ENCODE data around the gene MTHFD2.
"Not testable (repeated sequence)": the region's sequence is repeated elsewhere in the genome, so short reads cannot be mapped to it uniquely, and the experiment has no call there.

MTHFD2 gene

GRCh38 chr2:74206180-74206688 is 7.8 kb downstream of the MTHFD2 start:
- H3K9me3 ChIP-seq (ENCODE audit: control insufficient read depth, insufficient read depth, low read depth, low read length), result no peaks in the 10 kb centered on the region
- 0 out of 2 replicates have a peak, but pooled peaks have one; percentile 31 for TF ChIP-seq TRIM28 (IDR thresholded peaks at IDR 0.05; ENCODE audit: borderline replicate concordance, low read length)
- TF ChIP-seq ZNF791 (tag by site-specific recombination; IDR thresholded peaks at IDR 0.05), result no peak
- TF ChIP-seq SCRT2 (tag by site-specific recombination; IDR thresholded peaks at IDR 0.05), result peak; percentile 71
- TF ChIP-seq SP7 (tag by site-specific recombination; IDR thresholded peaks at IDR 0.05), result 0 out of 2 replicates have a peak, but pooled peaks have one; percentile 12
- TF ChIP-seq ZNF184 (tag by site-specific recombination; IDR thresholded peaks at IDR 0.05), result no peak
- TF ChIP-seq ZNF629 (tag by site-specific recombination; IDR thresholded peaks at IDR 0.05), result peak; percentile 94
- no peak for TF ChIP-seq SETDB1 (IDR thresholded peaks at IDR 0.05; ENCODE audit: insufficient read length, low read length)
- peak; percentile 85 for TF ChIP-seq ZBTB21 (tag by site-specific recombination; IDR thresholded peaks at IDR 0.05)
- no peak for TF ChIP-seq ZNF16 (tag by site-specific recombination; IDR thresholded peaks at IDR 0.05; ENCODE audit: low read depth)
- TF ChIP-seq ZBTB48 (tag by site-specific recombination; IDR thresholded peaks at IDR 0.05), result no peak
- TF ChIP-seq REPIN1 (tag by site-specific recombination; IDR thresholded peaks at IDR 0.05; ENCODE audit: low read depth), result no peak
- TF ChIP-seq ZIC2 (tag by site-specific recombination; IDR thresholded peaks at IDR 0.05), result peak; percentile 40
- no peak for TF ChIP-seq BCL11A (tag by site-specific recombination; IDR thresholded peaks at IDR 0.05; ENCODE audit: low read depth)
- H3K27ac ChIP-seq (ENCODE audit: extremely low read depth, low read depth, low read length), result no peak overlapping the region
- H3K4me1 ChIP-seq (ENCODE audit: control insufficient read depth, insufficient read depth, low read length), result peaks cover 16% of the 10 kb centered on the region
- ChIA-PET POLR2A (no interaction called here), CTCF (interaction anchor here (0.6 to 0.7 kb wide), 2 partner anchors 39 to 297 kb away, joined by 3 to 4 read pairs; no protein-coding TSS in a partner anchor)
- peaks cover 40 to 42% of the 10 kb centered on the region in 2 experiments for H3K36me3 ChIP-seq (ENCODE audit: control insufficient read depth in 2 of 2, insufficient read depth in 1 of 2, low read length in 2 of 2)
- H3K4me3 ChIP-seq (ENCODE audit: low read depth, low read length), result no peak overlapping the region

- ChIA-PET POLR2A (interaction anchor here (0.6 kb wide), 1 partner anchor 9 kb away, joined by 18 read pairs; no protein-coding TSS in a partner anchor), CTCF (no interaction called here)
- H3K27ac ChIP-seq (ENCODE audit: extremely low read depth, low read depth, low read length), result no peak overlapping the region
- TF ChIP-seq ZNF530 (tag by site-specific recombination; IDR thresholded peaks at IDR 0.05; ENCODE audit: low read depth), result no peak
- peak; percentile 52; the same call in 1 of the 2 replicates for TF ChIP-seq ZNF362 (tag by site-specific recombination; IDR thresholded peaks at IDR 0.05)
- TF ChIP-seq ZNF843 (tag by site-specific recombination; IDR thresholded peaks at IDR 0.05), result no peak
- H3K4me3 ChIP-seq (ENCODE audit: low read depth, low read length), result no peak overlapping the region
- H3K36me3 ChIP-seq (ENCODE audit: control insufficient read depth in 2 of 2, insufficient read depth in 1 of 2, low read length in 2 of 2), result peaks cover 62 to 90% of the 10 kb centered on the region in 2 experiments
- H3K9me3 ChIP-seq (ENCODE audit: control insufficient read depth, insufficient read depth, low read depth, low read length), result no peaks in the 10 kb centered on the region
- no peaks in the 10 kb centered on the region for H3K4me1 ChIP-seq (ENCODE audit: control insufficient read depth, insufficient read depth, low read length)
Observed at GRCh38 chr2:74212702-74213410, 14.4 kb downstream of the MTHFD2 start.

GRCh38 chr2:74215771-74216170 is 17.4 kb downstream of the MTHFD2 start:
- peaks cover 39 to 79% of the 10 kb centered on the region in 2 experiments for H3K36me3 ChIP-seq (ENCODE audit: control insufficient read depth in 2 of 2, insufficient read depth in 1 of 2, low read length in 2 of 2)
- H3K9me3 ChIP-seq (ENCODE audit: control insufficient read depth, insufficient read depth, low read depth, low read length); H3K27ac ChIP-seq (ENCODE audit: extremely low read depth, low read depth, low read length); H3K4me3 ChIP-seq (ENCODE audit: low read depth, low read length); H3K4me1 ChIP-seq (ENCODE audit: control insufficient read depth, insufficient read depth, low read length): not testable (repeated sequence)
- CTCF ChIA-PET, result interaction anchor here (1.0 to 1.9 kb wide), 2 partner anchors 34 to 119 kb away, joined by 3 to 9 read pairs; no protein-coding TSS in a partner anchor
- POLR2A ChIA-PET, result interaction anchor here (0.8 to 1.6 kb wide), 3 partner anchors 11 to 95 kb away, joined by 3 read pairs; no protein-coding TSS in a partner anchor

- ChIA-PET CTCF (interaction anchor here (1.2 to 1.9 kb wide), 2 partner anchors 33 to 182 kb away, joined by 4 to 9 read pairs; no protein-coding TSS in a partner anchor), POLR2A (interaction anchor here (1.2 to 1.6 kb wide), 2 partner anchors 11 to 96 kb away, joined by 3 read pairs; no protein-coding TSS in a partner anchor)
- Histone ChIP-seq H3K27ac (ENCODE audit: extremely low read depth, low read depth, low read length) (no peak overlapping the region), H3K4me1 (ENCODE audit: control insufficient read depth, insufficient read depth, low read length) (no peaks in the 10 kb centered on the region), H3K36me3 (ENCODE audit: control insufficient read depth in 2 of 2, insufficient read depth in 1 of 2, low read length in 2 of 2) (peaks cover 32 to 71% of the 10 kb centered on the region in 2 experiments), H3K4me3 (ENCODE audit: low read depth, low read length) (no peak overlapping the region), H3K9me3 (ENCODE audit: control insufficient read depth, insufficient read depth, low read depth, low read length) (no peaks in the 10 kb centered on the region)
- TF ChIP-seq ZNF121 (tag by site-specific recombination; IDR thresholded peaks at IDR 0.05) (0 out of 2 replicates have a peak, but pooled peaks have one; percentile 38), KLF9 (tag by site-specific recombination; IDR thresholded peaks at IDR 0.05; ENCODE audit: low read depth) (no peak)
Observed at GRCh38 chr2:74216642-74217041, 18.2 kb downstream of the MTHFD2 start.

Measured in HEK293 (cell line).